GM12873 (cell line): Measurements from ENCODE around the gene NCAM2.

Experiments
- TF ChIP-seq, protein P1 (sequence below): IDR thresholded peaks from 2 replicates; pipeline ENCODE4 v1.5.1; 2012; ENCODE audit warnings: low read depth, mild to moderate bottlenecking, moderate library complexity, low read length, control low read depth; ENCODE audit not compliant: insufficient read depth; ENCODE audit errors: missing control alignments

Gene NCAM2

DNA sequence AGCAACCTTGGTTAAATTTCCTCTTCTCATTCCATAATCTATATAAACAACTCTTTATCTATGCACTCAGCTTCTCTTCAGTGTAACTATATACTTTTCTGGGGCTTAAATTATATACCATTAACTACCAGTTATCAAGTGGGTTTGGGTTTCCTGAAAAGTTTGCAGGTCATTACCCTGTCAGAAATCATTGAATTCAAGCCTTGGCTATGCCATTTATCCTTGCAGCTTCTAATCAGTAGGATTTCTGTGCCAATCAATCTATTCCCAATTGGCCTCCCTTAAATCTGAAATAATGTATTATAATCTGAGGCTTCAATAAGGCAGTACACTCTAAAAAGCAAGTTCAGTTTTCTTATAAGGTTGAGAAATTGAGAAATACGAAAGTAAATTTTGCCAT, 466.5 kb downstream of the NCAM2 start:
- TF ChIP-seq, protein P1, sequence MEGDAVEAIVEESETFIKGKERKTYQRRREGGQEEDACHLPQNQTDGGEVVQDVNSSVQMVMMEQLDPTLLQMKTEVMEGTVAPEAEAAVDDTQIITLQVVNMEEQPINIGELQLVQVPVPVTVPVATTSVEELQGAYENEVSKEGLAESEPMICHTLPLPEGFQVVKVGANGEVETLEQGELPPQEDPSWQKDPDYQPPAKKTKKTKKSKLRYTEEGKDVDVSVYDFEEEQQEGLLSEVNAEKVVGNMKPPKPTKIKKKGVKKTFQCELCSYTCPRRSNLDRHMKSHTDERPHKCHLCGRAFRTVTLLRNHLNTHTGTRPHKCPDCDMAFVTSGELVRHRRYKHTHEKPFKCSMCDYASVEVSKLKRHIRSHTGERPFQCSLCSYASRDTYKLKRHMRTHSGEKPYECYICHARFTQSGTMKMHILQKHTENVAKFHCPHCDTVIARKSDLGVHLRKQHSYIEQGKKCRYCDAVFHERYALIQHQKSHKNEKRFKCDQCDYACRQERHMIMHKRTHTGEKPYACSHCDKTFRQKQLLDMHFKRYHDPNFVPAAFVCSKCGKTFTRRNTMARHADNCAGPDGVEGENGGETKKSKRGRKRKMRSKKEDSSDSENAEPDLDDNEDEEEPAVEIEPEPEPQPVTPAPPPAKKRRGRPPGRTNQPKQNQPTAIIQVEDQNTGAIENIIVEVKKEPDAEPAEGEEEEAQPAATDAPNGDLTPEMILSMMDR = no peak

DNA sequence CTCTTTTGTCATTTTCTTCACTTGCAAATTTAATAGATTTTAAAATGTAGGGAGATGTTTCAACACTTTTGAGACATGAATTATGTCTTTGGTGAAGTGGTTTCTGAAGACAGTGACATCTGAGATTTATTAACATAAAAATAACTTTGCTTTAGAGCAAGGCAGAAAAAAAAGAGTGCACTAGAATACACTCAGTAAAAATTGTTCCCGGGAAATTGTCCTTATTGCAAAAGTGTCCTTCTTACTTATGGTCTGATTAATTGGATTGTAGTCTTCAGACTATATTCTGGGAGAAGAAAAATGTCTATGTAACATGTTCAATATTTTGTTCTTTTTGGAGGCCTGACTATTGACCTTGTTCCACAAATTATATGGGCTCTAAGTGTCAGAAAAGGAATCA, 468.5 kb downstream of the NCAM2 start:
- TF ChIP-seq, protein P1 = no peak

DNA sequence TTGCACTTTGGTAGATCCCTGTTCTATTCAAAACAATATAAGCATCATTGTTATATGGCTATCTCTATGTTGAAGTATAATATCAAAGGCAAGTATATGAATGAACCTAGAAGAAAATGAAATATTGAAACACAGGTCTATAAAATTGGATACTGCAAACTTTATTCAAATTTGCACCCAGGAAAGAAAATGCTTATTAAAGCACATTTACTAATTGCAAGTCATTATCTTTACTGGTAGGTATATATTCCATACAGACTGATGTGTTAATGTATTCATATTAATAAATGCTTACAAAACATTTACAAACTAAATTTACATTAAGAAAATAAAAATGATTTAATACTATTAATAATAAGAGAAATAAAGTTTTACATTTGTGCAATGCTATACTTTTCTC, 469.8 kb downstream of the NCAM2 start:
- TF ChIP-seq, protein P1 = no peak

DNA sequence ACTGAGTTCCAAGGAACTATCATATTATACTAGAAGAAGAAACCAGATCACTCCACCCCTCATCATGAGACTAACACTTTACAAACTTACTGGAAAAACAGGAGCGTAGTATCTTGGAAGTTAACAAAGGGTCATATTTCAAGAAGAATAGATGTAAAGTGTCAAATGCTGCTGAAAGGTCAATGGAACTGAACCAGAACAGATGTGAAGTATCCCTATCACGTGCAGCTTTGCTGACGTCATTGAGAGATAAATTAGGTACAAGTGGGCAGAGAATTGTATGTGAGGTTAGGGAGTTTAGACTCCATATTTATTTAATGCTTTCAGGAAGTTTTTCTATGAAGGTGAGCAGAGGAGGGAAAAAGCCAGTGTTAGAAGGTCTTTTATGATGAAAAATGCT, 483.0 kb downstream of the NCAM2 start:
- TF ChIP-seq, protein P1 = no peak

DNA sequence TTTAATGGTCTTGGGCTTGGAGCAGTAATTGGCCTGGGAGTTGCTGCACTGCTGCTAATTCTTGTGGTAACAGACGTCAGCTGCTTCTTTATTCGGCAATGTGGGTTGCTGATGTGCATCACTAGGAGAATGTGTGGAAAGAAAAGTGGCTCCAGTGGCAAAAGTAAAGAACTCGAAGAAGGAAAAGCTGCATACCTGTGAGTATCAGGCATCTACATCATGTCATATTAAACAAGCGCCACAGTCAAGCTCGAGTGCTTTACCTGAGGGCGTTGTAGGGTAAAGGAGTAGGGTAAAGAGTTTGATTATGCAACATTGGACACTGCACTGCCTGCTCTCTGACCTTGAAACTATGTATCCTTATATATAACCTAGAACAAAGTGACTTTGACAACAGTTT, 510.6 kb downstream of the NCAM2 start:
- TF ChIP-seq, protein P1 = no peak

DNA sequence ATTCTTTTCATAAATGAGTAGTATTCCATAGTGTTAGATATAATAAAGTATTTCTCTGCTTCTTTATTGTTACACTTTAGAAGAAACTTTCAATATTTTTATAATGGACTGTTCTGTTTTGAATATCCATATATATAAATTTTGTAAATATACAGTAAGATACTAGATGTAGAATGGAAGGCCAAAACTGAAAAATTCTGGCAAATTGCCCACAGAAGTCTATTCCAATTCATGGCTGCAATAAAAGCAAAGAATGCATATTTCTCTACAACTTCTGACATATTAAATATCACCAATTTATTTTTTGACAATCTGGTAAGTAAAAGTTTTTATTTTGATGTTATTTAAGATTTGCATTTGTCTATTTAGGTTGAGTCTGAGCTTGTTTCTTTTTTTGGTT, 532.5 kb downstream of the NCAM2 start:
- TF ChIP-seq, protein P1 = no peak

DNA sequence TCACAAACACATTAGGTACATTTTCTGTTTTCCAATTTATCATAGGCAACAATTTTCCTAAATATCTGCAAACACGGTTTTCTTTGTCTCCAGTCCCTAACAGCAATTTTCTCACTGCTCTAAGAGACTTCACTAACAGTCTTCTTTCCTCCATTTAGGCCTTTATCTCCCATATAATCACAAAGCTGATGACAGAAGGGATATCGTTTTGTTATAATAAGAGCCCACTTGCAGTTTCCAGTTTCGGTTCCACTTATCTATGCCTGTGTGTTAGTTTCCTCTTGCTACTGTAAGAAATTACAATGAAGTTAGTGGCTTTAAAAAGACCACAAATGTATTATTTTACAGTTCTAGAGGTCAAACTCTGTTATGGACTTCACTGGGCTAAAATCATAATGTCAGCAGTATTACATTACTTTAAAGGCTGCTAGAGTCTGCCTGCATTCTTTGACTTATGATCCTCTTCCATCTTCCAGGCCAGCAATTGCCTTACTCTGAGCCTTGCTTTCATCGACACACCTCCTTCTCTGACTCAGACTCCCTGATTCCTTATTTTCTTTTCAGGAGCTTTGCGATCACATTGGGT, 549.3 kb downstream of the NCAM2 start:
- TF ChIP-seq, protein P1 = no peak
